Keratinocyte (primary cell): ENCODE data around the gene IQCE. TPM values are rescaled to one million over a fixed set of nuclear protein-coding genes. Genes with fewer than 3 reads are reported as not detected.

Experiments used
- DNase-seq: peaks from one replicate; pipeline ENCODE4 v3.0.0-alpha.2; 2011; ENCODE audit warnings: low read depth, missing footprints, low spot score
- FAIRE-seq: peaks from 2 replicates; lab custom pipeline; 2011; peaks lifted over from hg19 to GRCh38; lab: Jason Lieb, UNC
- H2AFZ ChIP-seq: 2 replicates; pipeline ENCODE4 v1.6.0; 2012; ENCODE audit warnings: low read length, control low read depth, inconsistent platforms; ENCODE audit not compliant: control insufficient read depth
- H3K27ac ChIP-seq: 2 replicates; pipeline ENCODE4 v1.5.1; 2011; ENCODE audit warnings: low read length; ENCODE audit not compliant: control insufficient read depth, insufficient read depth
- H3K27me3 ChIP-seq: 3 replicates; pipeline ENCODE4 v1.6.0; 2011; ENCODE audit warnings: low read length; ENCODE audit not compliant: control insufficient read depth, insufficient read depth; ENCODE audit errors: extremely low read depth
- H3K36me3 ChIP-seq, 2 experiments: 2 replicates in 1 of 2; 3 replicates in 1 of 2; pipeline ENCODE4 v1.5.1; 2011; ENCODE audit warnings: low read length in 2 of 2, mild to moderate bottlenecking in 1 of 2; ENCODE audit not compliant: control insufficient read depth in 2 of 2, insufficient read depth in 2 of 2; ENCODE audit errors: extremely low read depth in 1 of 2
- H3K4me1 ChIP-seq: 3 replicates; pipeline ENCODE4 v1.5.1; 2011; ENCODE audit warnings: low read length; ENCODE audit not compliant: control insufficient read depth, insufficient read depth; ENCODE audit errors: extremely low read depth
- H3K4me2 ChIP-seq: 3 replicates; pipeline ENCODE4 v1.6.0; 2011; ENCODE audit warnings: low read depth, low read length; ENCODE audit not compliant: control insufficient read depth, insufficient read depth; ENCODE audit errors: extremely low read depth
- H3K4me3 ChIP-seq, 3 experiments: fragments of 200-600 bp in 1 of 3; sonication (generic) in 1 of 3; 2 replicates in 2 of 3; 3 replicates in 1 of 3; pipeline ENCODE4 v1.5.1; 2011 to 2016; ENCODE audit warnings: low read length in 3 of 3, mild to moderate bottlenecking in 3 of 3, control low read depth in 2 of 3, inconsistent platforms in 1 of 3, low read depth in 1 of 3, mixed read lengths in 1 of 3, mixed run types in 1 of 3, moderate library complexity in 1 of 3; ENCODE audit not compliant: control insufficient read depth in 2 of 3, insufficient read depth in 2 of 3; ENCODE audit errors: extremely low read depth in 1 of 3
- H3K79me2 ChIP-seq: 2 replicates; pipeline ENCODE4 v1.6.0; 2012; ENCODE audit warnings: low read length; ENCODE audit not compliant: control insufficient read depth, insufficient read depth
- H3K9ac ChIP-seq: 3 replicates; pipeline ENCODE4 v1.6.0; 2011; ENCODE audit warnings: low read length; ENCODE audit not compliant: control insufficient read depth, insufficient read depth; ENCODE audit errors: extremely low read depth
- H3K9me1 ChIP-seq: 3 replicates; pipeline ENCODE4 v1.6.0; 2011; ENCODE audit warnings: low read length; ENCODE audit not compliant: control insufficient read depth, insufficient read depth; ENCODE audit errors: extremely low read depth
- H3K9me3 ChIP-seq: 2 replicates; pipeline ENCODE4 v1.5.1; 2012; ENCODE audit warnings: low read depth, low read length; ENCODE audit not compliant: control insufficient read depth
- H4K20me1 ChIP-seq: 3 replicates; pipeline ENCODE4 v1.6.0; 2011; ENCODE audit warnings: low read length; ENCODE audit not compliant: control insufficient read depth, insufficient read depth; ENCODE audit errors: extremely low read depth
- CTCF ChIP-seq, 3 experiments: IDR thresholded peaks in 1 of 3; conservative IDR thresholded peaks in 1 of 3; optimal IDR thresholded peaks in 1 of 3; 2 replicates in 2 of 3; 3 replicates in 1 of 3; pipeline versions ENCODE3 to v1.5.1; 2011; ENCODE audit warnings: low read length in 3 of 3, mild to moderate bottlenecking in 3 of 3, moderate library complexity in 2 of 3, control low read depth in 1 of 3, inconsistent platforms in 1 of 3; ENCODE audit not compliant: insufficient read depth in 2 of 3; ENCODE audit errors: extremely low read depth in 1 of 3
- EZH2 ChIP-seq: IDR thresholded peaks from one replicate; pipeline ENCODE4 v1.6.1; 2012; ENCODE audit warnings: inconsistent platforms, mild to moderate bottlenecking, low read length, moderate library complexity
- dilution Hi-C: fragments of 300-500 bp; cut with MboI; formaldehyde crosslinking; loops from one replicate; pipeline ENCODE4 v1.7.0; 2020; ENCODE audit warnings: low sequenced_read_pairs; ENCODE audit not compliant: extremely low pct_ligation_motif_present
- polyA plus RNA-seq, 5 experiments: library from polyadenylated mRNA; depleted of rRNA in 3 of 5; stranded (reverse) in 3 of 5; stranded (forward) in 1 of 5; unstranded in 1 of 5; fragments of >200 nt; gene quantifications; 1 replicate in 1 of 5; 2 replicates in 3 of 5; 3 replicates in 1 of 5; pipeline versions ENCODE4 v1.2.1 to v1.2.3, GENCODE V29; 2011 to 2012; ENCODE audit warnings: missing spikeins in 2 of 5, low read depth in 1 of 5, low replicate concordance in 1 of 5

Gene IQCE
- polyA plus RNA-seq, 1 donor (not counting 4 experiments of a cell fraction or from before 2014, with no cell fraction given): 5.2 TPM

- Histone ChIP-seq H3K9ac (no peak overlapping the region), H3K9me1 (no peaks in the 10 kb centered on the region), H3K27ac (no peak overlapping the region), H3K36me3 (peaks cover 8 to 20% of the 10 kb centered on the region in 2 experiments), H3K9me3 (no peaks in the 10 kb centered on the region), H2AFZ (no peak overlapping the region), H3K27me3 (no peaks in the 10 kb centered on the region), H3K4me1 (no peaks in the 10 kb centered on the region), H3K4me3 (no peak overlapping the region), H3K4me2 (no peak overlapping the region), H3K79me2 (no peaks in the 10 kb centered on the region), H4K20me1 (no peaks in the 10 kb centered on the region)
- TF ChIP-seq EZH2: no peak
- no peak for TF ChIP-seq CTCF (optimal IDR thresholded peaks at IDR 0.05 in 1 of 3, IDR thresholded peaks at IDR 0.05 in 1 of 3, conservative IDR thresholded peaks at IDR 0.05 in 1 of 3; ENCODE audit: extremely low read depth in 1 of 3, insufficient read depth in 2 of 3, low read length in 3 of 3)
- no peak for FAIRE-seq
- no peak for DNase-seq
- dilution Hi-C loops: no loop called here
Observed at GRCh38 chr7:2649991-2650390, 91.2 kb downstream of the IQCE start.

- Histone ChIP-seq H3K9me3 (no peaks in the 10 kb centered on the region), H4K20me1 (no peaks in the 10 kb centered on the region), H3K4me3 (no peak overlapping the region), H3K4me1 (no peaks in the 10 kb centered on the region), H3K4me2 (no peak overlapping the region), H3K79me2 (no peaks in the 10 kb centered on the region), H3K36me3 (peaks cover 8 to 20% of the 10 kb centered on the region in 2 experiments), H3K9me1 (no peaks in the 10 kb centered on the region), H3K9ac (no peak overlapping the region), H2AFZ (no peak overlapping the region), H3K27ac (no peak overlapping the region), H3K27me3 (no peaks in the 10 kb centered on the region)
- no peak for FAIRE-seq
- dilution Hi-C loops: no loop called here
- no peak for TF ChIP-seq CTCF (optimal IDR thresholded peaks at IDR 0.05 in 1 of 3, IDR thresholded peaks at IDR 0.05 in 1 of 3, conservative IDR thresholded peaks at IDR 0.05 in 1 of 3; ENCODE audit: extremely low read depth in 1 of 3, insufficient read depth in 2 of 3, low read length in 3 of 3)
- no peak for TF ChIP-seq EZH2
- no peak for DNase-seq
Observed at GRCh38 chr7:2650451-2650850, 91.7 kb downstream of the IQCE start.
